ENCODE results near the gene KLHL26. TPM values are rescaled to one million over a fixed set of nuclear protein-coding genes. Genes with fewer than 3 reads are reported as not detected.

KLHL26 gene
- total and polyA plus RNA-seq, 2 of the 13 experiments (the other 11 are each of a cell fraction or from before 2014, with no cell fraction given): 1.5 to 1.7 TPM

DNA sequence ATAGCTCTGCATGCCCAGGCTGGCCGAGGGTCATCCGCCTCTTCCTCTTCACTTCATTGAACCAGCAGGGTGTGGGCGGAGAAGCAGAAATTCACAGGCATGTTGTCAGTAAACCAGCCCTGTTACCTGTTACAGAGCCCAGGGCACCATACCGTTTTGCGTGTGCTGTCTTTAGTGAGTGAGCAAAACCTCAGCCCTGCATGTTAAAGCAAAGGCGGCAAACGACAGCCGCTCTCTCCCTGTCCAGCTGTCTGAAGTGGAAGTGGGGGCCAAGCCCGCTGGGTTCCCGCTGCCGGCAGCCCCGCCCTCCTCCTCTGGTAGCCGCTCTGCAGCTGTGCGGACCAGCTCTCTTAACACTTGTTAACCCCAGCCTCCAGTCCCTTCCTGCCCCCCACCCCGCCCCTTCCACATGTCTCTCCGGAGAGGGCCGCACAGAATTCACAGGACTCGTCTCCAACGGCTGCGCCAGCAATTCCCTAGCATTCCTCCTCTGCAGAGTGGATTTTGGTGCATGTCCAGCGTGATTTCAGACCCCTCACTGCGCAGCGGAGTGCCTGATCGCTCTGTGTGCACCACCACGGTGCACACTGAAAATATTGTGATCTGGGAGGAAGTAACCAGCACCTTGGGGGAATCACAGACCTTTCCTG is 12.7 kb downstream of the KLHL26 start:
- Histone ChIP-seq H3K79me2 (ENCODE audit: insufficient read depth, low read length) (peaks cover 2% of the 10 kb centered on the region), H3K27ac (ENCODE audit: extremely low read length, insufficient read depth, low read length) (no peak overlapping the region), H4K20me1 (ENCODE audit: insufficient read depth, low read length) (no peaks in the 10 kb centered on the region), H3K9ac (ENCODE audit: insufficient read depth, low read depth, low read length) (no peak overlapping the region), H3K9me3 (ENCODE audit: low read length) (no peaks in the 10 kb centered on the region), H3K27me3 (ENCODE audit: control insufficient read depth in 1 of 2, insufficient read depth in 2 of 2, low read length in 2 of 2) (no peaks in the 10 kb centered on the region), H3K4me2 (ENCODE audit: low read depth, low read length) (no peak overlapping the region), H3K4me3 (replicated peaks in 1 of 3; ENCODE audit: insufficient read depth in 1 of 3, low read depth in 2 of 3, low read length in 3 of 3) (no peak overlapping the region), H2AFZ (ENCODE audit: low read length) (no peak overlapping the region), H3K4me1 (ENCODE audit: insufficient read depth, low read length) (peaks cover 4% of the 10 kb centered on the region; the same call in 1 of the 2 replicates), H3K36me3 (replicated peaks in 1 of 2; ENCODE audit: control insufficient read depth in 1 of 2, insufficient read depth in 2 of 2, low read length in 2 of 2) (no peaks in the 10 kb centered on the region; a peak in 1 of 5 replicates)
- DNase-seq (ENCODE audit: low spot score): no peak
- POLR2A ChIA-PET: no interaction called here
- in situ Hi-C loops (cut with HindIII; ENCODE audit: extremely low pct_ligation_motif_present, low pct_unique_long_range_greater_than_20kb) (no loop called here), intact Hi-C loops (cut with micrococcal nuclease; ENCODE audit: unreplicated experiment) (no loop called here)
- WGBS (ENCODE audit: low lambda C conversion rate): 96% methylated on average over 23 of the region's 25 CpGs
- BruUV-seq (replicated peaks): no TSS peak
- FAIRE-seq: no peak
- CTCF ChIA-PET (ENCODE audit: low intra/inter-chr PET ratio, low total read pairs): no interaction called here
- TF ChIP-seq ZNF816 (CRISPR knock-in tag; IDR thresholded peaks at IDR 0.05; ENCODE audit: borderline replicate concordance): no peak
- TF ChIP-seq POGZ (CRISPR knock-in tag; IDR thresholded peaks at IDR 0.05): no peak
- TF ChIP-seq ELF4 (CRISPR knock-in tag; IDR thresholded peaks at IDR 0.05; ENCODE audit: borderline replicate concordance): no peak
- no peak for TF ChIP-seq KDM5A (IDR thresholded peaks at IDR 0.05; ENCODE audit: borderline replicate concordance, low read length)
- TF ChIP-seq ZNF883 (CRISPR knock-in tag; IDR thresholded peaks at IDR 0.05; ENCODE audit: not compliant biosample characterization): no peak
- TF ChIP-seq RBFOX2 (IDR thresholded peaks at IDR 0.05; ENCODE audit: low read depth, low read length): no peak
- no peak for TF ChIP-seq ZNF510 (CRISPR knock-in tag; IDR thresholded peaks at IDR 0.05; ENCODE audit: low read depth)
- TF ChIP-seq ISL2 (CRISPR knock-in tag; IDR thresholded peaks at IDR 0.05): no peak
- TF ChIP-seq, protein P1, sequence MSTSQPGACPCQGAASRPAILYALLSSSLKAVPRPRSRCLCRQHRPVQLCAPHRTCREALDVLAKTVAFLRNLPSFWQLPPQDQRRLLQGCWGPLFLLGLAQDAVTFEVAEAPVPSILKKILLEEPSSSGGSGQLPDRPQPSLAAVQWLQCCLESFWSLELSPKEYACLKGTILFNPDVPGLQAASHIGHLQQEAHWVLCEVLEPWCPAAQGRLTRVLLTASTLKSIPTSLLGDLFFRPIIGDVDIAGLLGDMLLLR (CRISPR knock-in tag; IDR thresholded peaks at IDR 0.05): no peak
- no peak for TF ChIP-seq ZSCAN21 (CRISPR knock-in tag; IDR thresholded peaks at IDR 0.05; ENCODE audit: borderline replicate concordance)
- TF ChIP-seq AGO2 (optimal IDR thresholded peaks at IDR 0.05; ENCODE audit: low read depth, low read length): no peak
- TF ChIP-seq, protein P2, sequence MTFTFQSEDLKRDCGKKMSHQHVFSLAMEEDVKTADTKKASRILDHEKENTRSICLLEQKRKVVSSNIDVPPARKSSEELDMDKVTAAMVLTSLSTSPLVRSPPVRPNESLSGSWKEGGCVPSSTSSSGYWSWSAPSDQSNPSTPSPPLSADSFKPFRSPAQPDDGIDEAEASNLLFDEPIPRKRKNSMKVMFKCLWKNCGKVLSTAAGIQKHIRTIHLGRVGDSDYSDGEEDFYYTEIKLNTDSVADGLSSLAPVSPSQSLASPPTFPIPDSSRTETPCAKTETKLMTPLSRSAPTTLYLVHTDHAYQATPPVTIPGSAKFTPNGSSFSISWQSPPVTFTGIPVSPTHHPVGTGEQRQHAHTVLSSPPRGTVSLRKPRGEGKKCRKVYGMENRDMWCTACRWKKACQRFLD (CRISPR knock-in tag; IDR thresholded peaks at IDR 0.05; ENCODE audit: borderline replicate concordance): no peak
- TF ChIP-seq, protein P3, sequence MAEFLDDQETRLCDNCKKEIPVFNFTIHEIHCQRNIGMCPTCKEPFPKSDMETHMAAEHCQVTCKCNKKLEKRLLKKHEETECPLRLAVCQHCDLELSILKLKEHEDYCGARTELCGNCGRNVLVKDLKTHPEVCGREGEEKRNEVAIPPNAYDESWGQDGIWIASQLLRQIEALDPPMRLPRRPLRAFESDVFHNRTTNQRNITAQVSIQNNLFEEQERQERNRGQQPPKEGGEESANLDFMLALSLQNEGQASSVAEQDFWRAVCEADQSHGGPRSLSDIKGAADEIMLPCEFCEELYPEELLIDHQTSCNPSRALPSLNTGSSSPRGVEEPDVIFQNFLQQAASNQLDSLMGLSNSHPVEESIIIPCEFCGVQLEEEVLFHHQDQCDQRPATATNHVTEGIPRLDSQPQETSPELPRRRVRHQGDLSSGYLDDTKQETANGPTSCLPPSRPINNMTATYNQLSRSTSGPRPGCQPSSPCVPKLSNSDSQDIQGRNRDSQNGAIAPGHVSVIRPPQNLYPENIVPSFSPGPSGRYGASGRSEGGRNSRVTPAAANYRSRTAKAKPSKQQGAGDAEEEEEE (CRISPR knock-in tag; IDR thresholded peaks at IDR 0.05; ENCODE audit: borderline replicate concordance): no peak
- no peak for TF ChIP-seq ZNF101 (CRISPR knock-in tag; IDR thresholded peaks at IDR 0.05; ENCODE audit: borderline replicate concordance, low read depth)
- TF ChIP-seq, protein P4, sequence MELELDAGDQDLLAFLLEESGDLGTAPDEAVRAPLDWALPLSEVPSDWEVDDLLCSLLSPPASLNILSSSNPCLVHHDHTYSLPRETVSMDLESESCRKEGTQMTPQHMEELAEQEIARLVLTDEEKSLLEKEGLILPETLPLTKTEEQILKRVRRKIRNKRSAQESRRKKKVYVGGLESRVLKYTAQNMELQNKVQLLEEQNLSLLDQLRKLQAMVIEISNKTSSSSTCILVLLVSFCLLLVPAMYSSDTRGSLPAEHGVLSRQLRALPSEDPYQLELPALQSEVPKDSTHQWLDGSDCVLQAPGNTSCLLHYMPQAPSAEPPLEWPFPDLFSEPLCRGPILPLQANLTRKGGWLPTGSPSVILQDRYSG (CRISPR knock-in tag; IDR thresholded peaks at IDR 0.05): no peak
- no peak for TF ChIP-seq ZNF850 (CRISPR knock-in tag; conservative IDR thresholded peaks at IDR 0.05)
- no peak for TF ChIP-seq SP2 (CRISPR knock-in tag; IDR thresholded peaks at IDR 0.05)
- no peak for TF ChIP-seq ZBTB8A (CRISPR knock-in tag; IDR thresholded peaks at IDR 0.05; ENCODE audit: borderline replicate concordance, low read depth)
- no peak for TF ChIP-seq ZNF383 (CRISPR knock-in tag; IDR thresholded peaks at IDR 0.05; ENCODE audit: borderline replicate concordance)
- ATAC-seq: no peak
